HG02588 (cell line): ENCODE data around the gene MVB12B.

Experiments used
- ATAC-seq: cut with Tn5 transposase; IDR thresholded peaks from one replicate; pipeline ENCODE4 v1.9.1; 2021; ENCODE audit warnings: mild to moderate bottlenecking, moderate library complexity; ENCODE audit not compliant: unreplicated experiment

Gene MVB12B

GRCh38 chr9:126514037-126514821 lies 187.6 kb downstream of the MVB12B start:
- ATAC-seq, result no peak

DNA sequence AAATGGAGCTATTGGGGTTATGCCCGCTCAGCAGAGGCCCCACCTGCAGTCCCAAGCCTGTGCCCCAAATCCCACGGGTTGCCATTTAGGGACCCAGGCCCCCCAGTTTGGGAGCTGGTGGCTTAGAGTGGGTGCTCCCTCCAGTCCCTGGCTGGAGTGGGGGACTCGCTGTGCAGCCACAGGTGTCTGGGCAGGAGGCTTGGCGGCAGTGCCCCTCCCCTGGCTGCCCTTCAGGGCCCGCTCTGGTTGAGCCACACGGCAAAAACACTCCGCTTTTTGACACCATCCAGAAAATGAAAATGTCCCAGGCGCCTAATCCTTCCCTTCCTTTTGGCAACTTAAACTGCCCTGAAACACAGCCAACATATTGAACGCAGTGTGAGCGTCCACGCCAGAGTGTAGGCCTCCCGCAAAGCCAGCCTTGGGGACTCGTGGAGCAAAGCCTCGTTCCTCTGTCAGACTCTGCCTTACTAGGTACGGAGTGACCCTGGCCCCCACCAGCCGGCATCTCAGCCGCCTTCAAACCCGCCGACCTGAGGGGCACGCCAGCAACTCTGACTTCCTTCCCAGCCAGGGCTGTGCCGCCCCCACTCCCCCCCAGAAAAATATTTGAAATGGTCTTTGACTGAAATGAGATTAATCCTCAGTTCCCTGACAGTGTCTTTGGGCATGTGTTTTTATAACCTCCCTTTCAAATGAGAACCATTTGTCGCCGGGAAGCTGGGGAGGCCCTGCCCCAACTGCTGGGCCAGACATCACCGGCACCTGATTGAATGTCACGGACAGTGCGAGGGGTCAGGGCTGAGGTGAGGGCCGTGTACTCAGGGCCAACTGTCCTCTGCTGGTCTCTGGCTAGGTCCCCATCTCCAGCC lies 188.6 kb downstream of the MVB12B start:
- no peak for ATAC-seq

GRCh38 chr9:126515873-126516505 lies 189.4 kb downstream of the MVB12B start:
- ATAC-seq, result no peak

DNA sequence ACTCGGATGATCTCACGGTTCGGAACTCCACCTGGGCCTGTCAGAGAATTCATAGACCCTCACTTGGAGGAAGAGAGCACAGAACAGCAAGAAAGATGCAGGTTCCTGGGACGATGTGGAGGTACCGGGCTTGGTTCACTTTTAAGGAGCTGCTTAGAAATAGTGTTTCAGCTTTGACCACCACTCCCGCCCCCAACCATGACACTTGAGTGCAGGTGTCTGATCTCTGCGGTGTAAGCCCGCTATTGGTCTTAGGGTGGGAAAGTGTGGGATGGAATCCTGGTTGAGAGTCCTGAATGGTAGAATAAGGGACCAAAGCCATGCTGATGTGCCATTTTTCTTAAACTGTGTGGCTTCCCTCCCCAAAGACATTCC lies 189.9 kb downstream of the MVB12B start:
- ATAC-seq, result no peak

DNA sequence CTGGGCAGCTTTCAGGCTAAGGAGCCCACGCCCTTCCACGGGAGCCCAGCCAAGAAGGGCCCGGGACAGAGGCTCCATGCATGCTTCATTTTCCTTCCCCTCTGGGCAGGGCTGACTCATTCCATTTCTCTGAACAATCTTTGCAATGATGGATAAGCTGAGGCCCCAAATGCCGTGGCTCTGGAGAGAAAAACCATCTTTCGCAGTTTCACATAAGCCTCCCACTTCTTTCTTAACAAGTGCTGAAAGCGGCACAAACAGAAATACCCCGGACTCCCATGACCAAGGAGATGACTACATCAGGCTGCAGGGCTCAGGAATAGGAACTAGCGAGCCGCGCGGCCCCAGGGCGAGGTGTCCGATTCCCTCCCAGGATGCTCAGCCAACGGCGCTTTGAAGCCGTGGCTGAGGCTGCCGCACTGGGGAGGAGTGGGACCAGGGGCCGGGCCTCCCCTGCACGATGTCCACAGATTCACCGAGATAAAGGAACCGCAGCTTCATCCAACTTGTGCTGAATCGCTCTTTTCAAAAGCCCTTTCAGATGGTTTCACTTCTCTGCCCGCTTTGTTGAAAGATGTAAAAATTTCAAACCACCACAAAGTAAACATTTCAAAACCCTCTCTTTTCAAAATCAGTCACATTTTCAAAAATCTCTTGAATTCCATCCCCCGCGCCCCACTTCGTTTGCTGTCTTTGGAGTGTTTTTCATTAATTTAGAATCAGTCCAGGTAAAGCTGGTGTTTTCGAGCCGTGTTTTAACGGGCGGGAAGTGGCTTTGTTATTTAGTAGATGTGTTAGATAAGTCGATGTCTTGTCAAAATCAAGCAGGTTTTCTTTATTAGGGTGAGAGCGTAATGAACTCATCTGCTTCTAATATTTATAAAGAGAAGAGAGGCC lies 190.6 kb downstream of the MVB12B start:
- no peak for ATAC-seq

- ATAC-seq, result no peak
Measured at GRCh38 chr9:126517833-126518356, 191.3 kb downstream of the MVB12B start.

GRCh38 chr9:126518763-126519162 lies 192.1 kb downstream of the MVB12B start:
- ATAC-seq, result no peak

- no peak for ATAC-seq
Measured at GRCh38 chr9:126519660-126520420, 193.2 kb downstream of the MVB12B start.

DNA sequence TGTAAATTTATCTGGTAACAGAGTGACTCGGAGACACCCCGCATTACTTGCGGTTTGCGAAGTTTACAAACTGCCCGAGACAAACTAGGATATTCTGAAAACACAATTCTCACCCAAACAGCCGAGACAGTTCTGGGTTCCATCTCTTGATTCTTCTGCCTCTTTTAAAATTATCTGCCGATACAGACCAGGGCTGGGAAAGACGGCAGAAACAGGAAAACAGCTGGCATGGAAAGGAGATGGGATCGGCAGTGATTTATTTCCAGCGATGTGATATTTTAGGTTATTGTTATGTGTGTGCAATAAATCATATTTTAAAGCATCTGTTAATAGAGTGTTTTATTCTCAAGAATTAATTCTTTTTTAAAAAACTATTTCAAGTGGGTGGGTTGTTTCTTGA lies 193.8 kb downstream of the MVB12B start:
- ATAC-seq, result no peak

DNA sequence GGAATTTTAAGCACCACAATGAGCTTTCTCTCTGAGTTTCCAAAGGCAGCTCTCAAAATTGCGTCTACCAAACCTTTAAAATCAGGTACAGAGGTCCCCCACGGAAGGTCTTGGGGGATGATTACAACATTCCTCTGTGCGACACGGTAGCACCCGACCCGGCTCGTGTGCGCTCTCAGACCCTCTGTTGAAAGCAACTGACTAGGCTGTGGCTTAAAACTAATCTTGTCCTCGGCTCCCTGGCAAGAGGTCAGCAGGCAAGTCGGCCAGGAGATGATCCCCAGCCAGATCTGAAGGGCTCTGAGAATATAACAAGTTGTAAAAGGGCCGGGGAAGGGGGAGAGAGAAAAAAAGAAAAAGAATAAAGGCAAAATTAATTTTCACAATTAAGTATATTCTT lies 194.5 kb downstream of the MVB12B start:
- no peak for ATAC-seq

DNA sequence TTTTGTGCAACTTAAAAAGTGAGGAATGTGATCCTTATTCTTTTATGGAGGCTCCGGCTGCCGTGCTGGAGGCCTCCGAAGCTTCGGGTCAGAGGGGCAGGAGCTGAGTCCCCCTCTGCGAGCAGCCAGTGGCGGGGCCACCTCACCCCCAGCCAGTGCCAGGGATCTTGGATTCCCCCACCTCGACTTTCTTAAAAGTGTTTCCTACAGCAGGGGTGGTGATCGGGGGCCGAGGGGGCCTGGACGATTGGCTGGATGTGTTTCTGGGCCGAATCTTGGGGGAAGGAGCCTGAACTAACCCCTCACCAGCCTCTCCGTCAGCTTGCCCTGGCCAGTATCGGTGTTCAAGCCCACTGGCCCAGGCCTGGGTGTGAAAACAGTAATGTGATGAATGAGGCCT lies 194.9 kb downstream of the MVB12B start:
- ATAC-seq, result no peak

DNA sequence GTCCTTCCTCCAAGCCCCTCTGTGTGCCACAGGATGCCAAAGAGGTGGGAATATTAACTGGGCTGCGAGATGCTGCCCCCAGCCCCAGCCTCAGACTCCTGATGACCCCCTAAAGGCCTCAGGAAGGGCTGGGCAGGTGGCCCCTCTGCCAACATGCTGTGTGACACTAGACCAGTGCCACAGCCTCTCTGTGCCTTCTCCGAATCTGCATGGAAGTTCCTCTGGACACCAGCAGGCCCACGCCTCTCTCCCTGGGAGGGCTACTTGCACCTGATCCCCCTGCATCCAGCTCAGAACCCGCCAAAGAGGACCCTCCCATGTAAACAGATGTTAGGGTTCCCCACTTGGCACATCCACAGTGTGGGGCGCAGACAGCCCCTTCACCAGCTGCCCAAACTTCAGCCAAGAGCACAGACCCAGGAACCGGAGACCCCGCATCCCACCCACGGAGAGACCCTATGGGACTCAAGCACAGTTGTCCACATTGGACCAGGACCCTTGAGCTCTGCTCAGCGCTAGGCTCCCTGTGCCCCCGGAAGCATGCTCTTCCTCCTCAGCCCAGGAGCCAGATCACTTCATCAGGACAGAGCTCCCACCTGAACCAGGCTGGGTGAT lies 195.5 kb downstream of the MVB12B start:
- no peak for ATAC-seq

GRCh38 chr9:126522612-126523356 lies 196.2 kb downstream of the MVB12B start:
- ATAC-seq, result no peak

GRCh38 chr9:126523611-126524111 lies 197.0 kb downstream of the MVB12B start:
- no peak for ATAC-seq

GRCh38 chr9:126524353-126525077 lies 197.9 kb downstream of the MVB12B start:
- ATAC-seq, result no peak

DNA sequence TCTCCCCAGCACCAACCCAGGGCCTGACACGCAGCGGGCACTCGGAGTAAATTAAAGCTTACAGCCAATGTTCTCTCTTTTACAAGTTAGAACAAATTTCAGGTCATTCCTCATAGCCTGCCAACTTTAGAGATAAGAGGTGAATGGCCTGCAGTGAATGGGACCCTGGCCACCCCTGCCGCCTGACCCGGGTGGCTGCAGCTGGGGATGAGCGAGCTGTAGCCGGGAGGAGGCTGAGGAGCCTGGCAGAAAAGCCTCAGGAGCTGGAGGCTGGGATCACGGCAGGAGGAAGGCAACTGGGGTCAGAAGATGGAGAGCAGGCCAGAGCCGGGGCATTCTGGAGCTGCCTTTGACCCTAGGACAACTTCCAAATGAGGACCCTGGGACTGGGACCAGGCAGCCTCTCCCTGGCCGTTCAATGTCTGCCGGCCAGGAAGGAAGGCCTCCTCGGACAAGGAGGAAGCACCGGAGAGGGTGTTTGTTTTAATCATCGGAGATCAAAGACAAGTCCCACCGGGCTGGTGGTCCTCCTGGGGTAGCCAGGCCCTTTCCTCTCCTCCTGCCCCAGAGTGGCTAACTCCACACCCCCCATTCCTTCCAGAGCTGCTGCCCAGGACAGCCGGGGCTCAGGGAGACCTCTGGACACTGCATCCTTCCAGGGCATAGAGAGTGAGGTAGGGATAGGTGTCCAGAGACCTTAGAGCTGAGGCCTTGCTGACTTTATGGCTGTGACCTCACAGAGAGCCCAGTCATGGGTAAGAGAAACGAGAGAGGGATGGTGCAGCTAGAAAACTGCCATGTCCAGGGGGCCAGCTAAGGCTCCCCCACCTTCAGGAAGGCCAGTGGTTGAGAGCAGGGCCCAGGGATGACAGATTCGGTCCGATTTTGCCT lies 199.8 kb downstream of the MVB12B start:
- no peak for ATAC-seq
